Neural cell (in vitro differentiated cells): ENCODE data around the gene SOWAHD. TPM values are rescaled to one million over a fixed set of nuclear protein-coding genes. Genes with fewer than 3 reads are reported as not detected.

ENCODE experiments used
- H2AFZ ChIP-seq: fragments of 200-600, 300-800 bp; sonication (generic), shearing (Covaris generic); 2 replicates; pipeline ENCODE4 v1.6.0; 2014; ENCODE audit warnings: low read depth, mild to moderate bottlenecking, antibody characterized with exemption, low read length, moderate library complexity
- H3F3A ChIP-seq: fragments of 200-600 bp; shearing (Covaris generic); 2 replicates; pipeline ENCODE4 v1.6.1; 2016; ENCODE audit warnings: mild to moderate bottlenecking, moderate library complexity, mixed read lengths, antibody characterized with exemption, low read length; ENCODE audit not compliant: insufficient read depth, poor library complexity, severe bottlenecking
- H3K27ac ChIP-seq: fragments of 200-600, 300-800 bp; sonication (generic), shearing (Covaris generic); 2 replicates; pipeline ENCODE4 v1.5.1; 2014; ENCODE audit warnings: mild to moderate bottlenecking, low read length, moderate library complexity
- H3K27me3 ChIP-seq: fragments of 300-800, 200-600 bp; sonication (generic), shearing (Covaris generic); 2 replicates; pipeline ENCODE4 v1.6.0; 2014; ENCODE audit warnings: mild to moderate bottlenecking, low read depth, low read length, moderate library complexity; ENCODE audit not compliant: insufficient read depth
- H3K36me3 ChIP-seq: fragments of 300-800, 200-600 bp; sonication (generic), shearing (Covaris generic); 2 replicates; pipeline ENCODE4 v1.5.1; 2014; ENCODE audit warnings: mild to moderate bottlenecking, antibody characterized with exemption, low read length, moderate library complexity; ENCODE audit not compliant: insufficient read depth
- H3K4me2 ChIP-seq: fragments of 300-800, 200-600 bp; sonication (generic), shearing (Covaris generic); 2 replicates; pipeline ENCODE4 v1.6.0; 2014; ENCODE audit warnings: mild to moderate bottlenecking, low read length
- H3K4me3 ChIP-seq: fragments of 300-800, 200-600 bp; sonication (generic), shearing (Covaris generic); 2 replicates; pipeline ENCODE4 v1.5.1; 2014; ENCODE audit warnings: mild to moderate bottlenecking, low read length, moderate library complexity
- H3K79me2 ChIP-seq: fragments of 200-600 bp; shearing (Covaris generic); replicated peaks from 2 replicates; pipeline ENCODE4 v1.6.0; 2014; ENCODE audit warnings: mild to moderate bottlenecking, low read length, moderate library complexity; ENCODE audit not compliant: insufficient read depth
- H3K9ac ChIP-seq: fragments of 300-800, 200-600 bp; sonication (generic), shearing (Covaris generic); 2 replicates; pipeline ENCODE4 v1.6.1; 2016; ENCODE audit warnings: mild to moderate bottlenecking, low read length, mixed read lengths
- H3K9me2 ChIP-seq: fragments of 200-600 bp; shearing (Covaris generic); 2 replicates; pipeline ENCODE4 v1.6.1; 2016; ENCODE audit warnings: mild to moderate bottlenecking, low read length, mixed read lengths; ENCODE audit not compliant: insufficient read depth
- H3K9me3 ChIP-seq: fragments of 200-600, 300-800 bp; sonication (generic), shearing (Covaris generic); 2 replicates; pipeline ENCODE4 v1.6.1; 2016; ENCODE audit warnings: mild to moderate bottlenecking, mixed run types, low read length, moderate library complexity, mixed read lengths
- H4K20me1 ChIP-seq: fragments of 200-600 bp; shearing (Covaris generic); 2 replicates; pipeline ENCODE4 v1.6.1; 2016; ENCODE audit warnings: mild to moderate bottlenecking, mixed run types; ENCODE audit not compliant: insufficient read depth
- CTCF ChIP-seq: fragments of 450-650 bp; IDR thresholded peaks from 2 replicates; pipeline ENCODE4 v1.5.1; 2014; ENCODE audit warnings: antibody characterized with exemption, mild to moderate bottlenecking, moderate library complexity; ENCODE audit not compliant: poor library complexity, severe bottlenecking
- EP300 ChIP-seq: fragments of 450-650 bp; conservative IDR thresholded peaks from 2 replicates; pipeline ENCODE4 v1.6.1; 2014; ENCODE audit warnings: antibody characterized with exemption, mild to moderate bottlenecking, moderate library complexity; ENCODE audit not compliant: poor library complexity, severe bottlenecking
- EZH2 ChIP-seq: fragments of 200-600, 300-800 bp; shearing (Covaris generic), sonication (generic); IDR thresholded peaks from 2 replicates; pipeline ENCODE4 v1.6.1; 2014; ENCODE audit warnings: antibody characterized with exemption, low read length, borderline replicate concordance, mild to moderate bottlenecking; ENCODE audit not compliant: insufficient read depth, poor library complexity, severe bottlenecking
- MXI1 ChIP-seq: fragments of 450-650 bp; conservative IDR thresholded peaks from 2 replicates; pipeline ENCODE4 v1.6.1; 2014; ENCODE audit warnings: antibody characterized with exemption, mild to moderate bottlenecking; ENCODE audit not compliant: poor library complexity, severe bottlenecking
- POLR2AphosphoS5 ChIP-seq: IDR thresholded peaks from 2 replicates; pipeline ENCODE4 v1.6.1; 2012
- RAD21 ChIP-seq: fragments of 450-650 bp; conservative IDR thresholded peaks from 2 replicates; pipeline ENCODE4 v1.6.1; 2014; ENCODE audit warnings: antibody characterized with exemption, mild to moderate bottlenecking, moderate library complexity
- REST ChIP-seq: IDR thresholded peaks from 2 replicates; pipeline ENCODE4 v1.6.1; 2012; ENCODE audit warnings: borderline replicate concordance
- SMC3 ChIP-seq: fragments of 450-650 bp; conservative IDR thresholded peaks from 2 replicates; pipeline ENCODE4 v1.6.1; 2014; ENCODE audit warnings: antibody characterized with exemption, mild to moderate bottlenecking, moderate library complexity; ENCODE audit not compliant: poor library complexity
- TAF1 ChIP-seq: IDR thresholded peaks from 2 replicates; pipeline ENCODE4 v1.6.1; 2012; ENCODE audit warnings: low read depth
- polyA plus RNA-seq: library from polyadenylated mRNA; depleted of rRNA; stranded (reverse); fragments of >200 nt; gene quantifications from 2 replicates; pipeline ENCODE4 v1.2.3, GENCODE V29; 2014

Gene SOWAHD
- polyA plus RNA-seq, 1 donor from 2014 or later = not detected

- H4K20me1 ChIP-seq = no peaks in the 10 kb centered on the region
- no peaks in the 10 kb centered on the region for H3K9me2 ChIP-seq
- TF ChIP-seq POLR2AphosphoS5 = no peak
- no peak for TF ChIP-seq EZH2
- TF ChIP-seq MXI1 = no peak
- no peak for TF ChIP-seq SMC3
- TF ChIP-seq RAD21 = no peak
- TF ChIP-seq TAF1 = no peak
- no peak for TF ChIP-seq EP300
- TF ChIP-seq REST = no peak
- no peak for TF ChIP-seq CTCF
- H3K4me2 ChIP-seq = no peak overlapping the region
- H3K27ac ChIP-seq = no peak overlapping the region
- no peak overlapping the region for H2AFZ ChIP-seq
- no peaks in the 10 kb centered on the region for H3K79me2 ChIP-seq
- no peaks in the 10 kb centered on the region for H3K27me3 ChIP-seq
- H3K4me3 ChIP-seq = no peak overlapping the region
- no peak overlapping the region for H3K9ac ChIP-seq
- H3K9me3 ChIP-seq = no peaks in the 10 kb centered on the region
- H3F3A ChIP-seq = no peaks in the 10 kb centered on the region
- H3K36me3 ChIP-seq = no peaks in the 10 kb centered on the region
These were observed 36.5 kb upstream of the SOWAHD start for GRCh38 chrX:119721926-119722325.

- Histone ChIP-seq H3K36me3 (no peaks in the 10 kb centered on the region), H3K9me2 (no peaks in the 10 kb centered on the region), H3F3A (no peaks in the 10 kb centered on the region), H3K79me2 (no peaks in the 10 kb centered on the region), H4K20me1 (no peaks in the 10 kb centered on the region), H3K27ac (no peak overlapping the region), H3K4me3 (no peak overlapping the region), H2AFZ (no peak overlapping the region), H3K9ac (no peak overlapping the region), H3K9me3 (no peaks in the 10 kb centered on the region), H3K4me2 (no peak overlapping the region), H3K27me3 (no peaks in the 10 kb centered on the region)
- TF ChIP-seq MXI1 (no peak), CTCF (no peak), EP300 (no peak), EZH2 (no peak), SMC3 (no peak), TAF1 (no peak), RAD21 (no peak), POLR2AphosphoS5 (no peak), REST (no peak)
These were observed 31.4 kb upstream of the SOWAHD start for GRCh38 chrX:119726900-119727555.
